ENCODE data around the gene NENF. TPM values are rescaled to one million over a fixed set of nuclear protein-coding genes. Genes with fewer than 3 reads are reported as not detected.
A peak's percentile ranks its signal among the peaks of the same experiment; 100 is the strongest.

The NENF gene
- total and polyA plus RNA-seq, 10 of the 15 experiments (the other 5 are each of a cell fraction or from before 2014, with no cell fraction given) = 5.1 to 83.4 (median 42.7) TPM

DNA sequence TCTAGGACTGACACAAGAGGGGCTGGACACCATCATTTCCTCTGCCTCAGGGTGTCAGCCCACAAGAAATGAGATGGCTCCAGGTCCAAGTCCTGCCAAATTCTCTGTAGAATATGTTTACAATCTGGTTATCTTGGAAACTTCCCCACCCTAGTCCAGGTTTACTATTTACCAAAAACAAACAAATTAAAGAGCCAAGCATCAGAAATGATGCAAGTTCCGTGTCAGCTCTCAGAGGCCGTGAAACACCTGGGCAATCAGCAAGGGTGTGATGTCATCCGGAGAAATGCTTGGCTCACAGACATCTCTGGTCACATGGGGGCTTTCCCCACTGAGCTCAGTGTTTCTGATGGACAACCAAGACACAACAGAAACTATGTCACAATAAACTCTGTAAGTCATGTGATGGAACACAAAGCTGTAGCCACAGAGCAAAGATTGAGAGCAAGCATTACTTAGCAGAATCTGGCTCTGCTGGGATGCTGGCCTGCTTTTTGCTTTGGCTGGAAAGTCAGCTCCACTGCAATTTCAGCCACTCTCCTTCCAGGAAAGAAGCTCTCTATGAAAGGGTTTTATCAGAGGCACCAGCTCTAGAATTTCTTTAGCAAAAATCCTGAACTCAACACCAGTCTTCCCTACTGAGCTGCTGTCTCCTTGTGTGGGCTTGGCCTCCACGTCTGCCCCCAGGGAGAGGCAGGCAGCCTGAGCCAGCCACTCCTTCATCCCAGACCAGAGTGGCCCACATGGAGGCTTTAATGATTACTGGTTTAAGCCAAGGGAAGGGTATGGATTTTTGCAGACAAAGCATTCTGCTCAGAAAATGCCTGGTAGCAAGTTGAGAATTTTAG lies 55.9 kb downstream of the NENF start (continued):
- TF ChIP-seq, protein P1, sequence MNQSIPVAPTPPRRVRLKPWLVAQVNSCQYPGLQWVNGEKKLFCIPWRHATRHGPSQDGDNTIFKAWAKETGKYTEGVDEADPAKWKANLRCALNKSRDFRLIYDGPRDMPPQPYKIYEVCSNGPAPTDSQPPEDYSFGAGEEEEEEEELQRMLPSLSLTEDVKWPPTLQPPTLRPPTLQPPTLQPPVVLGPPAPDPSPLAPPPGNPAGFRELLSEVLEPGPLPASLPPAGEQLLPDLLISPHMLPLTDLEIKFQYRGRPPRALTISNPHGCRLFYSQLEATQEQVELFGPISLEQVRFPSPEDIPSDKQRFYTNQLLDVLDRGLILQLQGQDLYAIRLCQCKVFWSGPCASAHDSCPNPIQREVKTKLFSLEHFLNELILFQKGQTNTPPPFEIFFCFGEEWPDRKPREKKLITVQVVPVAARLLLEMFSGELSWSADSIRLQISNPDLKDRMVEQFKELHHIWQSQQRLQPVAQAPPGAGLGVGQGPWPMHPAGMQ (IDR thresholded peaks at IDR 0.05; ENCODE audit: borderline replicate concordance) = no peak
- peak; percentile 97 for TF ChIP-seq CREB1 (IDR thresholded peaks at IDR 0.05; ENCODE audit: low read depth)
- TF ChIP-seq FOXM1 (IDR thresholded peaks at IDR 0.05; ENCODE audit: low read depth, low read length) = peak; percentile 65; the same call in 1 of the 2 replicates
- no peak for TF ChIP-seq STAT1 (conservative IDR thresholded peaks at IDR 0.05)
- TF ChIP-seq, protein P2, sequence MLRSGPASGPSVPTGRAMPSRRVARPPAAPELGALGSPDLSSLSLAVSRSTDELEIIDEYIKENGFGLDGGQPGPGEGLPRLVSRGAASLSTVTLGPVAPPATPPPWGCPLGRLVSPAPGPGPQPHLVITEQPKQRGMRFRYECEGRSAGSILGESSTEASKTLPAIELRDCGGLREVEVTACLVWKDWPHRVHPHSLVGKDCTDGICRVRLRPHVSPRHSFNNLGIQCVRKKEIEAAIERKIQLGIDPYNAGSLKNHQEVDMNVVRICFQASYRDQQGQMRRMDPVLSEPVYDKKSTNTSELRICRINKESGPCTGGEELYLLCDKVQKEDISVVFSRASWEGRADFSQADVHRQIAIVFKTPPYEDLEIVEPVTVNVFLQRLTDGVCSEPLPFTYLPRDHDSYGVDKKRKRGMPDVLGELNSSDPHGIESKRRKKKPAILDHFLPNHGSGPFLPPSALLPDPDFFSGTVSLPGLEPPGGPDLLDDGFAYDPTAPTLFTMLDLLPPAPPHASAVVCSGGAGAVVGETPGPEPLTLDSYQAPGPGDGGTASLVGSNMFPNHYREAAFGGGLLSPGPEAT (IDR thresholded peaks at IDR 0.05; ENCODE audit: low read depth) = no peak
- TF ChIP-seq TCF7 (IDR thresholded peaks at IDR 0.05; ENCODE audit: borderline replicate concordance) = no peak
- TF ChIP-seq ZNF274 (IDR thresholded peaks at IDR 0.05; ENCODE audit: insufficient read depth, insufficient read length) = no peak
- TF ChIP-seq, protein P3, sequence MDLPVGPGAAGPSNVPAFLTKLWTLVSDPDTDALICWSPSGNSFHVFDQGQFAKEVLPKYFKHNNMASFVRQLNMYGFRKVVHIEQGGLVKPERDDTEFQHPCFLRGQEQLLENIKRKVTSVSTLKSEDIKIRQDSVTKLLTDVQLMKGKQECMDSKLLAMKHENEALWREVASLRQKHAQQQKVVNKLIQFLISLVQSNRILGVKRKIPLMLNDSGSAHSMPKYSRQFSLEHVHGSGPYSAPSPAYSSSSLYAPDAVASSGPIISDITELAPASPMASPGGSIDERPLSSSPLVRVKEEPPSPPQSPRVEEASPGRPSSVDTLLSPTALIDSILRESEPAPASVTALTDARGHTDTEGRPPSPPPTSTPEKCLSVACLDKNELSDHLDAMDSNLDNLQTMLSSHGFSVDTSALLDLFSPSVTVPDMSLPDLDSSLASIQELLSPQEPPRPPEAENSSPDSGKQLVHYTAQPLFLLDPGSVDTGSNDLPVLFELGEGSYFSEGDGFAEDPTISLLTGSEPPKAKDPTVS (IDR thresholded peaks at IDR 0.05; ENCODE audit: low read depth, low read length) = no peak
- TF ChIP-seq SIX5 (IDR thresholded peaks at IDR 0.05; ENCODE audit: low read depth, low read length, severe bottlenecking) = no peak
- no peak for TF ChIP-seq FOS (IDR thresholded peaks at IDR 0.05; ENCODE audit: borderline replicate concordance, extremely low read depth, insufficient read length)
- peak in 1 of 2 experiments; percentile 27; a peak in 1 of 4 replicates for TF ChIP-seq ETV6 (conservative IDR thresholded peaks at IDR 0.05 in 1 of 2, IDR thresholded peaks at IDR 0.05 in 1 of 2; ENCODE audit: borderline replicate concordance in 1 of 2, low read depth in 1 of 2)
- TF ChIP-seq CREM (IDR thresholded peaks at IDR 0.05; ENCODE audit: low read depth) = peak; percentile 98
- no peak for TF ChIP-seq EED (IDR thresholded peaks at IDR 0.05; ENCODE audit: low read depth)
- no peak for TF ChIP-seq SUPT20H (IDR thresholded peaks at IDR 0.05; ENCODE audit: borderline replicate concordance, control insufficient read depth, low read depth, low read length)
- no peak for TF ChIP-seq KAT2A (conservative IDR thresholded peaks at IDR 0.05; ENCODE audit: control insufficient read depth, low read depth, low read length)
- no peak for TF ChIP-seq NFXL1 (IDR thresholded peaks at IDR 0.05; ENCODE audit: borderline replicate concordance)
- no peak for TF ChIP-seq CHD2 (IDR thresholded peaks at IDR 0.05; ENCODE audit: borderline replicate concordance, low read depth, low read length)
- TF ChIP-seq, protein P4, sequence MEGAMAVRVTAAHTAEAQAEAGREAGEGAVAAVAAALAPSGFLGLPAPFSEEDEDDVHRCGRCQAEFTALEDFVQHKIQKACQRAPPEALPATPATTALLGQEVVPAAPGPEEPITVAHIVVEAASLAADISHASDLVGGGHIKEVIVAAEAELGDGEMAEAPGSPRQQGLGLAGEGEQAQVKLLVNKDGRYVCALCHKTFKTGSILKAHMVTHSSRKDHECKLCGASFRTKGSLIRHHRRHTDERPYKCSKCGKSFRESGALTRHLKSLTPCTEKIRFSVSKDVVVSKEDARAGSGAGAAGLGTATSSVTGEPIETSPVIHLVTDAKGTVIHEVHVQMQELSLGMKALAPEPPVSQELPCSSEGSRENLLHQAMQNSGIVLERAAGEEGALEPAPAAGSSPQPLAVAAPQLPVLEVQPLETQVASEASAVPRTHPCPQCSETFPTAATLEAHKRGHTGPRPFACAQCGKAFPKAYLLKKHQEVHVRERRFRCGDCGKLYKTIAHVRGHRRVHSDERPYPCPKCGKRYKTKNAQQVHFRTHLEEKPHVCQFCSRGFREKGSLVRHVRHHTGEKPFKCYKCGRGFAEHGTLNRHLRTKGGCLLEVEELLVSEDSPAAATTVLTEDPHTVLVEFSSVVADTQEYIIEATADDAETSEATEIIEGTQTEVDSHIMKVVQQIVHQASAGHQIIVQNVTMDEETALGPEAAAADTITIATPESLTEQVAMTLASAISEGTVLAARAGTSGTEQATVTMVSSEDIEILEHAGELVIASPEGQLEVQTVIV (IDR thresholded peaks at IDR 0.05; ENCODE audit: borderline replicate concordance, partially characterized antibody) = no peak
- TF ChIP-seq, protein P5, sequence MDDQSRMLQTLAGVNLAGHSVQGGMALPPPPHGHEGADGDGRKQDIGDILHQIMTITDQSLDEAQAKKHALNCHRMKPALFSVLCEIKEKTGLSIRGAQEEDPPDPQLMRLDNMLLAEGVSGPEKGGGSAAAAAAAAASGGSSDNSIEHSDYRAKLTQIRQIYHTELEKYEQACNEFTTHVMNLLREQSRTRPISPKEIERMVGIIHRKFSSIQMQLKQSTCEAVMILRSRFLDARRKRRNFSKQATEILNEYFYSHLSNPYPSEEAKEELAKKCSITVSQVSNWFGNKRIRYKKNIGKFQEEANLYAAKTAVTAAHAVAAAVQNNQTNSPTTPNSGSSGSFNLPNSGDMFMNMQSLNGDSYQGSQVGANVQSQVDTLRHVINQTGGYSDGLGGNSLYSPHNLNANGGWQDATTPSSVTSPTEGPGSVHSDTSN (IDR thresholded peaks at IDR 0.05; ENCODE audit: insufficient replicate concordance, low read depth, low read length) = peak; percentile 24
- TF ChIP-seq MYC (IDR thresholded peaks at IDR 0.05; ENCODE audit: insufficient read depth, insufficient read length, insufficient replicate concordance, low read length, severe bottlenecking) = no peak

Data from GM12878 (cell line).